Gastrocnemius medialis (tissue), 4 donors: ENCODE measurements around the gene ME2. TPM values are rescaled to one million over a fixed set of nuclear protein-coding genes. Genes with fewer than 3 reads are reported as not detected.

Source experiments
- ATAC-seq, 2 donors: fragments of 150-250 bp; one replicate each; pipeline ENCODE4 v1.9.1; 2016
- DNase-seq, 2 donors: peaks; one replicate each; pipeline ENCODE4 v3.0.0-alpha.2; 2019
- H3K27ac ChIP-seq, 4 donors: fragments of 200-600 bp; sonication (generic); 1 replicate in 1 of 4; 2 replicates in 3 of 4; pipeline ENCODE4 v1.5.1; 2016 to 2018; ENCODE audit warnings: mild to moderate bottlenecking in 2 of 4, moderate library complexity in 1 of 4
- H3K27me3 ChIP-seq, 3 donors: fragments of 200-600 bp; sonication (generic) in 2 of 3; 1 replicate in 1 of 3; 2 replicates in 2 of 3; pipeline versions ENCODE4 v1.5.1 to v1.6.0; 2016 to 2019; ENCODE audit warnings: mild to moderate bottlenecking in 1 of 3, moderate library complexity in 1 of 3
- H3K36me3 ChIP-seq, 2 donors: fragments of 200-600 bp; sonication (generic) in 1 of 2; one replicate each; pipeline ENCODE4 v1.5.1; 2017 to 2018
- H3K4me1 ChIP-seq, 2 donors: fragments of 200-600 bp; sonication (generic) in 1 of 2; one replicate each; pipeline ENCODE4 v1.5.1; 2016 to 2017; ENCODE audit warnings: mild to moderate bottlenecking in 2 of 2
- H3K4me3 ChIP-seq, 4 donors: fragments of 200-600 bp; sonication (generic) in 3 of 4; 1 replicate in 1 of 4; 2 replicates in 3 of 4; pipeline ENCODE4 v1.5.1; 2016 to 2019; ENCODE audit warnings: mild to moderate bottlenecking in 2 of 4
- H3K9me3 ChIP-seq, 3 donors: fragments of 200-600 bp; sonication (generic) in 2 of 3; 1 replicate in 1 of 3; 2 replicates in 2 of 3; pipeline ENCODE4 v1.5.1; 2016 to 2019
- POLR2A ChIP-seq, 2 donors: fragments of 450-650 bp; IDR thresholded peaks; one replicate each; pipeline ENCODE4 v1.6.1; 2017; ENCODE audit warnings: antibody characterized with exemption in 2 of 2, mild to moderate bottlenecking in 2 of 2, moderate library complexity in 2 of 2
- in situ Hi-C, 4 donors: fragments of 200-750 bp; cut with MboI; loops; one replicate each; pipeline versions ENCODE4 v1.15.0 to v1.8.0; 2017; ENCODE audit warnings: low sequenced_read_pairs in 4 of 4
- intact Hi-C: fragments of 100-400 bp; cut with DNase I; formaldehyde crosslinking; loops from one replicate; pipeline ENCODE4 v1.15.1; 2023; ENCODE audit warnings: low total_unique reads
- total RNA-seq, 4 donors: library from RNA; depleted of rRNA; stranded (reverse); fragments of >200 nt; gene quantifications; one replicate each; pipeline versions ENCODE4 v1.1.0 to v1.2.3, GENCODE V29; 2016
- TF ChIP-seq, protein P1 (sequence below), 5 experiments: fragments of 450-650 bp in 3 of 5; fragments of 200-600 bp in 2 of 5; sonication (generic) in 2 of 5; IDR thresholded peaks in 4 of 5; conservative IDR thresholded peaks in 1 of 5; 1 replicate in 4 of 5; 2 replicates in 1 of 5; pipeline ENCODE4 v1.5.1; 2016 to 2019; ENCODE audit warnings: antibody characterized with exemption in 5 of 5, mild to moderate bottlenecking in 3 of 5, moderate library complexity in 3 of 5

Gene ME2
- total RNA-seq, 4 donors from 2014 or later, result 25.3 to 50.6 (median 46.5) TPM

DNA sequence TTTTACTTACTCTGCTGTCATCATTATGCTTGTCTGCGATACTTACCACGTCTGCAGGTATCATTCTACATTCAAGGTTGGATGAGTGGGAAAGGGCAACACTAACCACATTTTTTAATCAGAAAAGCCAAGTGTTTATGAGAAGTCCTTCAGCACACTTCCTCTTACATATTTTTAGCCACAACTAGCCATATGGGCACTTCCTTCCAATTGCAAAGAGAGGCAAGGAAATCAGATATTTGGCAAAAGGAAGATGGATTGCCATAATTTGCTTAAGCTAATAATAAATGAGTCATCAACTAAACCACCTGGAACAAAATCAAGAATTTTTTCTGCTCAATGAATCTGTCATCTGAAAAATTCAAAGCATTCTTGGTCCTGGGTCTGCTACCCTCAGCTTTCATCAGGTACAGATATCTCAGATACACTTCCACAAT lies 42.4 kb upstream of the ME2 start:
- intact Hi-C loops, result no loop called here
- DNase-seq, result no peak
- Histone ChIP-seq H3K9me3 (no peaks in the 10 kb centered on the region), H3K4me3 (no peak overlapping the region), H3K4me1 (peaks cover 0 to 4% of the 10 kb centered on the region in 2 donors), H3K36me3 (no peaks in the 10 kb centered on the region), H3K27ac (no peak overlapping the region), H3K27me3 (no peaks in the 10 kb centered on the region)
- in situ Hi-C loops, result no loop called here
- no peak for TF ChIP-seq POLR2A (IDR thresholded peaks at IDR 0.05)
- TF ChIP-seq, protein P1, sequence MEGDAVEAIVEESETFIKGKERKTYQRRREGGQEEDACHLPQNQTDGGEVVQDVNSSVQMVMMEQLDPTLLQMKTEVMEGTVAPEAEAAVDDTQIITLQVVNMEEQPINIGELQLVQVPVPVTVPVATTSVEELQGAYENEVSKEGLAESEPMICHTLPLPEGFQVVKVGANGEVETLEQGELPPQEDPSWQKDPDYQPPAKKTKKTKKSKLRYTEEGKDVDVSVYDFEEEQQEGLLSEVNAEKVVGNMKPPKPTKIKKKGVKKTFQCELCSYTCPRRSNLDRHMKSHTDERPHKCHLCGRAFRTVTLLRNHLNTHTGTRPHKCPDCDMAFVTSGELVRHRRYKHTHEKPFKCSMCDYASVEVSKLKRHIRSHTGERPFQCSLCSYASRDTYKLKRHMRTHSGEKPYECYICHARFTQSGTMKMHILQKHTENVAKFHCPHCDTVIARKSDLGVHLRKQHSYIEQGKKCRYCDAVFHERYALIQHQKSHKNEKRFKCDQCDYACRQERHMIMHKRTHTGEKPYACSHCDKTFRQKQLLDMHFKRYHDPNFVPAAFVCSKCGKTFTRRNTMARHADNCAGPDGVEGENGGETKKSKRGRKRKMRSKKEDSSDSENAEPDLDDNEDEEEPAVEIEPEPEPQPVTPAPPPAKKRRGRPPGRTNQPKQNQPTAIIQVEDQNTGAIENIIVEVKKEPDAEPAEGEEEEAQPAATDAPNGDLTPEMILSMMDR (IDR thresholded peaks at IDR 0.05 in 4 of 5, conservative IDR thresholded peaks at IDR 0.05 in 1 of 5), result no peak
- ATAC-seq, result no peak

DNA sequence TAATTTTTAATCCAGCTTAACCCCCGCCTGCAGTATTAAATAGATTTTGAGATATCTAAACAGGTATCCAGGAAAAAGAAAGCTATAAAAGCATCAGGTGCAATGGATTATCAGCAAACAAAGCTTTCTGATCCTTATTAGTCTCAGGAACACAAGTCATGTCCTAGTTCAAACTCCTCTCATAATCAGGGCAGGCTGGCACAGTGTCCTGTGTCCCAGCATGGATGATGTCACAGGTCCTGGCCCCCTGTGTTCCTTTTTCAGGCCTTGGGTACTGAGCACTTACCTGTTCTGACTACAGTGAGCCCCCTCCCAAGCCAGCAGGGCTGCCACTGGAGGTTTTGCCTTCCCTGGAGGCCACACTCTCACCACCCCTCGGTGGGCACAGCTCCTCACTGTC lies 39.6 kb upstream of the ME2 start:
- TF ChIP-seq, protein P1 (IDR thresholded peaks at IDR 0.05 in 4 of 5, conservative IDR thresholded peaks at IDR 0.05 in 1 of 5), result no peak
- TF ChIP-seq POLR2A (IDR thresholded peaks at IDR 0.05), result no peak
- no peak overlapping the region for H3K27ac ChIP-seq
- peaks cover 17 to 22% of the 10 kb centered on the region in 2 donors for H3K4me1 ChIP-seq
- no peak for ATAC-seq
- in situ Hi-C loops (no loop called here), intact Hi-C loops (no loop called here)
- H3K9me3 ChIP-seq, result no peaks in the 10 kb centered on the region
- DNase-seq, result no peak
- H3K27me3 ChIP-seq, result no peaks in the 10 kb centered on the region
- no peaks in the 10 kb centered on the region for H3K36me3 ChIP-seq
- no peak overlapping the region for H3K4me3 ChIP-seq

DNA sequence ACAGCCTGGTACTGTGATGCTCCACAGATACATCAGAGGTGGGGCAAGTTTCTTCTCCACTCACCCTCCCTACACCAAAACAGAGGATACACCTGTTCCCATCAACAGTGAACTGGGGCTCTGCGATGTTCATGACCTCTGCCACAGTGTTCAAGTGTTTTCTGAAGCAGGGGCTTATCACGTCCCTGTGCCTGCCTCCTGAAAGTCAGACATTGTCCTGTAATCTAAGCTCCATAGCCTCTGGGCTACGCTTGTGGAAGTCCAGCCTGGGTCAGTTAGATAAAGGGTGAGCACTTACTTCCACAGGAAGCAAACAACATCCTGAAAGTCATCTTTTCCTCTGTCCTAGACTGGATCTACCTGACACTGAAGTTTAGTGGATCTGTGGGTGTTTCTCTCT lies 38.9 kb upstream of the ME2 start:
- intact Hi-C loops (no loop called here), in situ Hi-C loops (no loop called here)
- DNase-seq (no peak), ATAC-seq (no peak)
- Histone ChIP-seq H3K27ac (peak overlapping the region in 1 of 4 donors; percentile 47), H3K36me3 (no peaks in the 10 kb centered on the region), H3K27me3 (no peaks in the 10 kb centered on the region), H3K4me3 (no peak overlapping the region), H3K4me1 (peaks cover 24 to 28% of the 10 kb centered on the region in 2 donors), H3K9me3 (no peaks in the 10 kb centered on the region)
- TF ChIP-seq, protein P1 (IDR thresholded peaks at IDR 0.05 in 4 of 5, conservative IDR thresholded peaks at IDR 0.05 in 1 of 5), result no peak
- no peak for TF ChIP-seq POLR2A (IDR thresholded peaks at IDR 0.05)

DNA sequence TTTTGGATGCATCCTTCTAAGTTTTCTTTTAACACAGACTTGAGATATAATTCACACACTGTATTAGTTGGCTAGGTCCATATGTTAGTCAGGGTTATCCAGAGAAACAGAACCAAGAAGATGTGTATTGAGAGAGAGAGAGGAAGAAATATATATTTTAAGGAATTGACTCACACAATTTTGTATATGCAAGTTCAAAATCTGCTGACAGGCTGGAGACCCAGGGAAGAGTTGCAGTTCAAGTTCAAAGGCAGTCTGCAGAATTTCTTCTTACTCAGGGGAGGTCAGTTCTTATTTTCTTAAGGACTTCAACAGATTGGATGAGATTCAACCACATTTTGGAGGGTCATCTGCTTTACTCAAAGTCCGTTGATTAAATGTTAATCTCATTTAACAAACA lies 36.1 kb upstream of the ME2 start:
- H3K4me1 ChIP-seq, result peaks cover 26 to 41% of the 10 kb centered on the region in 2 donors
- intact Hi-C loops, result no loop called here

More for the DNA sequence above, 36.1 kb upstream of the ME2 start:
- no peak for ATAC-seq
- no peak for DNase-seq
- no peaks in the 10 kb centered on the region for H3K36me3 ChIP-seq
- no peak for TF ChIP-seq POLR2A (IDR thresholded peaks at IDR 0.05)
- TF ChIP-seq, protein P1 (IDR thresholded peaks at IDR 0.05 in 4 of 5, conservative IDR thresholded peaks at IDR 0.05 in 1 of 5), result no peak
- H3K27ac ChIP-seq, result peak overlapping the region in 3 of 4 donors; percentile 22 to 79 (median 52)
- no peaks in the 10 kb centered on the region for H3K27me3 ChIP-seq
- no peaks in the 10 kb centered on the region for H3K9me3 ChIP-seq
- in situ Hi-C loops, result no loop called here
- no peak overlapping the region for H3K4me3 ChIP-seq
